CD4-positive, alpha-beta T cell (primary cell): Measurements from ENCODE around the gene ULK2. TPM values are rescaled to one million over a fixed set of nuclear protein-coding genes. Genes with fewer than 3 reads are reported as not detected.

Experiments used
- ATAC-seq: fragments of 200-7000 bp; cut with Tn5 transposase; one replicate; pipeline ENCODE4 v1.10.0; 2022; ENCODE audit warnings: mild to moderate bottlenecking; ENCODE audit not compliant: poor library complexity
- CTCF ChIA-PET: fragments of 350-600 bp; sonication (Branson Sonifier 250); formaldehyde crosslinking; loops from one replicate; lab custom pipeline; 2021; ENCODE audit warnings: antibody characterized with exemption, inconsistent platforms; lab: Charles Lee
- POLR2A ChIA-PET: fragments of 350-600 bp; sonication (Branson Sonifier 250); formaldehyde crosslinking; loops from one replicate; lab custom pipeline; 2021; ENCODE audit warnings: antibody characterized with exemption, inconsistent platforms; lab: Charles Lee
- DNase-seq, 14 experiments: peaks; one replicate each; pipeline ENCODE4 v3.0.0-alpha.2; 2013 to 2020; ENCODE audit warnings: mixed read lengths in 2 of 14
- H3K27ac ChIP-seq, 2 donors: one replicate each; pipeline versions ENCODE4 v1.5.1 to v1.7.0; 2013; ENCODE audit warnings: low read length in 2 of 2, low read depth in 1 of 2, mild to moderate bottlenecking in 1 of 2
- H3K27me3 ChIP-seq, 2 experiments: 1 replicate in 1 of 2; 2 replicates in 1 of 2; pipeline versions ENCODE4 v1.6.1 to v1.7.0; 2013; ENCODE audit warnings: low read length in 2 of 2, control low read depth in 1 of 2, mild to moderate bottlenecking in 1 of 2, moderate library complexity in 1 of 2; ENCODE audit not compliant: insufficient read depth in 2 of 2, control insufficient read depth in 1 of 2
- H3K36me3 ChIP-seq: one replicate; pipeline ENCODE4 v1.6.1; 2013; ENCODE audit warnings: low read length, control low read depth; ENCODE audit not compliant: insufficient read depth
- H3K4me1 ChIP-seq: one replicate; pipeline ENCODE4 v1.6.1; 2013; ENCODE audit warnings: low read length, control low read depth; ENCODE audit not compliant: insufficient read depth
- H3K4me3 ChIP-seq: one replicate; pipeline ENCODE4 v1.5.1; 2013; ENCODE audit warnings: mild to moderate bottlenecking, low read length, moderate library complexity
- H3K9me3 ChIP-seq, 2 experiments: 1 replicate in 1 of 2; 2 replicates in 1 of 2; pipeline versions ENCODE4 v1.6.1 to v1.7.0; 2013; ENCODE audit warnings: low read length in 2 of 2, mild to moderate bottlenecking in 2 of 2, control low read depth in 1 of 2, moderate library complexity in 1 of 2; ENCODE audit not compliant: control insufficient read depth in 1 of 2, insufficient read depth in 1 of 2
- H3K27ac Mint-ChIP-seq: one replicate; pipeline ENCODE4 v1.8.0; 2020; ENCODE audit warnings: mixed read lengths
- H3K27me3 Mint-ChIP-seq: one replicate; pipeline ENCODE4 v1.8.0; 2021; ENCODE audit warnings: mixed read lengths
- H3K36me3 Mint-ChIP-seq: one replicate; pipeline ENCODE4 v1.8.0; 2021; ENCODE audit warnings: low read depth, mixed read lengths
- H3K4me1 Mint-ChIP-seq: one replicate; pipeline ENCODE4 v1.8.0; 2021; ENCODE audit warnings: low read depth, mixed read lengths
- H3K4me3 Mint-ChIP-seq: one replicate; pipeline ENCODE4 v1.8.0; 2020; ENCODE audit warnings: mild to moderate bottlenecking, mixed read lengths
- H3K9me3 Mint-ChIP-seq: one replicate; pipeline ENCODE4 v1.8.0; 2020; ENCODE audit warnings: mixed read lengths
- CTCF ChIP-seq: fragments of 200-600 bp; IDR thresholded peaks from one replicate; pipeline ENCODE4 v1.8.0; 2022; ENCODE audit warnings: antibody characterized with exemption, mild to moderate bottlenecking
- intact Hi-C, 2 experiments: fragments of 100-400 bp; cut with DNase I in 1 of 2; cut with micrococcal nuclease in 1 of 2; formaldehyde crosslinking; loops; one replicate each; pipeline versions ENCODE4 v1.15.1 to v1.9.0; 2023 to 2025; cut with DNase I, micrococcal nuclease
- total RNA-seq, 174 experiments: library from RNA in 2 of 174; stranded (reverse) in 2 of 174; gene quantifications; one replicate each; pipeline ENCODE4 v1.2.3 and lab custom pipeline; 2021 to 2026

Gene ULK2
- total RNA-seq, 2 experiments from 2014 or later, result 17.1 to 18.3 TPM

- Mint-ChIP-seq H3K27ac (no peak overlapping the region), H3K9me3 (no peaks in the 10 kb centered on the region), H3K4me1 (no peaks in the 10 kb centered on the region), H3K27me3 (no peaks in the 10 kb centered on the region), H3K4me3 (no peak overlapping the region), H3K36me3 (no peaks in the 10 kb centered on the region)
- intact Hi-C loops, result no loop called here
- ChIA-PET POLR2A (no interaction called here), CTCF (interaction anchor here (1.7 kb wide), 1 partner anchor 9 kb away, joined by 4 read pairs; no protein-coding TSS in a partner anchor)
- ATAC-seq, result no peak
- TF ChIP-seq CTCF, result no peak
- no peaks in the 10 kb centered on the region for H3K4me1 ChIP-seq
- DNase-seq, result no peak
- H3K27me3 ChIP-seq, result no peaks in the 10 kb centered on the region
- H3K9me3 ChIP-seq, result no peaks in the 10 kb centered on the region
- no peak overlapping the region for H3K27ac ChIP-seq
- no peak overlapping the region for H3K4me3 ChIP-seq
- H3K36me3 ChIP-seq, result no peaks in the 10 kb centered on the region
These were observed 131.7 kb downstream of the ULK2 start for GRCh38 chr17:19736071-19736470.

DNA sequence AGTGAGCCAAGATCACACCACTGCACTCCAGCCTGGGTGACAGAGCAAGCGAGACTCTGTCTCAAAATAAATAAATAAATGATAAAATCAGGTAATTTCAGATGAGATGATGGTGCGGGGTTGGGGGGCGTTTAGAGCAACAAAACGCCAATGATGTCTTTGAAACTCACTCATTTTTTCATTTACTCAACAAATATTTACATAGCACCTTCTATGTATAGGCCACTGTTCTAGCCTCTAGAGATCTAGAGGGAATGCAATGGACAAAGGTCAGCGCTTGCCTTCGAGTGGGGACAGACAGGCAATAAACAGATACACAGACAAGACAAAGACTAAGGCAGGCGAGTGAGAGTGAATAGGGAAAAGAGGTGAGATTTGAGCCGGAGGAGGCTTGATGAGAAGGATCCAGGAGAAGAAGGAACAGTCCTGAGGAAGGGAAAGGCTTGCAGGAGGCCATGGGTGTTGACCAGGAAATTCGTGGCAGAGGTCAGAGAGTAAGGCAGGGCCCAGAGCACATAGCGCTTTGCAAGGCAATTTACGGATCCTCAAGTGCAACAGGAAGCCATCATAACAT, 133.7 kb downstream of the ULK2 start:
- Histone ChIP-seq H3K27ac (no peak overlapping the region), H3K4me3 (no peak overlapping the region), H3K9me3 (no peaks in the 10 kb centered on the region), H3K36me3 (no peaks in the 10 kb centered on the region), H3K27me3 (no peaks in the 10 kb centered on the region), H3K4me1 (no peaks in the 10 kb centered on the region)
- CTCF ChIA-PET, result no interaction called here
- no peaks in the 10 kb centered on the region for H3K36me3 Mint-ChIP-seq
- TF ChIP-seq CTCF, result no peak
- ATAC-seq, result no peak
- intact Hi-C loops, result no loop called here
- no peak for DNase-seq
- H3K9me3 Mint-ChIP-seq, result no peaks in the 10 kb centered on the region
- peaks cover 3% of the 10 kb centered on the region for H3K4me1 Mint-ChIP-seq
- no peaks in the 10 kb centered on the region for H3K27me3 Mint-ChIP-seq
- H3K4me3 Mint-ChIP-seq, result no peak overlapping the region
- POLR2A ChIA-PET, result no interaction called here
- no peak overlapping the region for H3K27ac Mint-ChIP-seq

GRCh38 chr17:19731626-19732025, 136.1 kb downstream of the ULK2 start:
- Mint-ChIP-seq H3K4me3 (no peak overlapping the region), H3K27me3 (no peaks in the 10 kb centered on the region)
- POLR2A ChIA-PET, result no interaction called here

More at GRCh38 chr17:19731626-19732025, 136.1 kb downstream of the ULK2 start:
- H3K27ac ChIP-seq, result no peak overlapping the region
- Mint-ChIP-seq H3K9me3 (no peaks in the 10 kb centered on the region), H3K27ac (no peak overlapping the region), H3K36me3 (no peaks in the 10 kb centered on the region), H3K4me1 (peaks cover 12% of the 10 kb centered on the region)
- no peak overlapping the region for H3K4me3 ChIP-seq
- no peak for DNase-seq
- H3K27me3 ChIP-seq, result no peaks in the 10 kb centered on the region
- H3K4me1 ChIP-seq, result peaks cover 5% of the 10 kb centered on the region
- no peaks in the 10 kb centered on the region for H3K9me3 ChIP-seq
- CTCF ChIA-PET, result no interaction called here
- no peak for TF ChIP-seq CTCF
- no peaks in the 10 kb centered on the region for H3K36me3 ChIP-seq
- intact Hi-C loops, result no loop called here
- no peak for ATAC-seq
